Testis (tissue), 3 donors: Measurements from ENCODE around the gene MRPL51. TPM values are rescaled to one million over a fixed set of nuclear protein-coding genes. Genes with fewer than 3 reads are reported as not detected.

ENCODE experiments used
- DNase-seq: peaks from one replicate; pipeline ENCODE4 v3.0.0-alpha.2; 2019
- H3K27ac ChIP-seq, 2 donors: fragments of 200-600 bp; sonication (generic); one replicate each; pipeline ENCODE4 v1.5.1; 2019
- H3K27me3 ChIP-seq: fragments of 200-600 bp; sonication (generic); one replicate; pipeline ENCODE4 v1.5.1; 2019
- H3K36me3 ChIP-seq: fragments of 200-600 bp; sonication (generic); one replicate; pipeline ENCODE4 v1.5.1; 2017; ENCODE audit warnings: low read depth; ENCODE audit errors: missing control alignments
- H3K4me1 ChIP-seq: fragments of 200-600 bp; sonication (generic); one replicate; pipeline ENCODE4 v1.5.1; 2019
- H3K4me3 ChIP-seq, 2 donors: fragments of 200-600 bp; sonication (generic); one replicate each; pipeline ENCODE4 v1.5.1; 2017 to 2019
- H3K9me3 ChIP-seq: fragments of 200-600 bp; sonication (generic); one replicate; pipeline ENCODE4 v1.5.1; 2017
- CTCF ChIP-seq, 3 experiments: fragments of 450-650 bp in 2 of 3; fragments of 200-600 bp in 1 of 3; sonication (generic) in 1 of 3; IDR thresholded peaks; one replicate each; pipeline ENCODE4 v1.5.1; 2016 to 2019; ENCODE audit warnings: antibody characterized with exemption in 3 of 3, mild to moderate bottlenecking in 2 of 3, moderate library complexity in 1 of 3
- POLR2A ChIP-seq: fragments of 450-650 bp; IDR thresholded peaks from one replicate; pipeline ENCODE4 v1.6.1; 2017; ENCODE audit warnings: antibody characterized with exemption, mild to moderate bottlenecking, moderate library complexity
- WGBS, 2 donors: methylation state at CpG; one replicate each; pipeline ENCODE4 v1.1.5; 2018; 5-methylcytosine and 5-hydroxymethylcytosine counted together
- intact Hi-C: fragments of 100-400 bp; cut with DNase I; formaldehyde crosslinking; loops from one replicate; pipeline ENCODE4 v1.15.1; 2023; ENCODE audit warnings: low total_unique reads
- polyA plus RNA-seq: library from polyadenylated mRNA; stranded (reverse); fragments of 350-450 nt; fragmentation: Illumina TruSeq; extraction: RNeasy Lipid Tissue Mini Kit (QIAGEN cat#74804); gene quantifications from one replicate; pipeline ENCODE4 v1.2.3, GENCODE V29; 2014; ENCODE audit warnings: low read depth, low replicate concordance; ENCODE audit not compliant: insufficient read depth
- total RNA-seq, 2 donors: library from RNA; depleted of rRNA; stranded (reverse); fragments of >200 nt; gene quantifications; one replicate each; pipeline ENCODE4 v1.2.3, GENCODE V29; 2016

MRPL51 gene
- total and polyA plus RNA-seq, 3 donors from 2014 or later, result 106 to 343 (median 135) TPM

GRCh38 chr12:6443361-6443983 is 49.6 kb downstream of the MRPL51 start:
- Histone ChIP-seq H3K9me3 (no peaks in the 10 kb centered on the region), H3K36me3 (no peaks in the 10 kb centered on the region), H3K4me1 (no peaks in the 10 kb centered on the region), H3K27me3 (no peaks in the 10 kb centered on the region), H3K27ac (no peak overlapping the region), H3K4me3 (no peak overlapping the region)
- intact Hi-C loops, result no loop called here
- TF ChIP-seq POLR2A (no peak), CTCF (IDR thresholded peaks at IDR 0.05) (no peak)
- 68 to 80% methylated on average over 7 to 9 of the region's 9 CpGs for WGBS, 2 donors
- DNase-seq, result no peak

- Histone ChIP-seq H3K27ac (no peak overlapping the region), H3K4me3 (no peak overlapping the region), H3K27me3 (no peaks in the 10 kb centered on the region), H3K36me3 (no peaks in the 10 kb centered on the region), H3K9me3 (no peaks in the 10 kb centered on the region), H3K4me1 (no peaks in the 10 kb centered on the region)
- 88% methylated on average over 9 of the region's 9 CpGs for WGBS, 2 donors
- TF ChIP-seq POLR2A, result no peak
- TF ChIP-seq CTCF (IDR thresholded peaks at IDR 0.05), result no peak
- no peak for DNase-seq
- intact Hi-C loops, result no loop called here
Measured at GRCh38 chr12:6442836-6443235, 50.2 kb downstream of the MRPL51 start.

Other genes starting within 250 kb of the MRPL51 start
- gene PLEKHG6, start 182.6 kb downstream of the MRPL51 start, total RNA-seq, result 1 to 10 TPM in 1 of 2 donors, under 1 TPM in 1; 0.87 to 2.0 TPM
- gene PLEKHG6, start 182.6 kb downstream of the MRPL51 start, polyA plus RNA-seq, result 2.2 TPM
- 100 to 1,000 TPM in 1 of 2 donors, 10 to 100 TPM in 1; 94.6 to 106 TPM for gene TNFRSF1A, start 151.2 kb downstream of the MRPL51 start, total RNA-seq
- 59.8 TPM for gene TNFRSF1A, start 151.2 kb downstream of the MRPL51 start, polyA plus RNA-seq
- 10 to 100 TPM; 22.7 to 43.1 TPM for gene SCNN1A, start 117.7 kb downstream of the MRPL51 start, total RNA-seq
- gene SCNN1A, start 117.7 kb downstream of the MRPL51 start, polyA plus RNA-seq, result 14.6 TPM
- gene LTBR, start 109.1 kb downstream of the MRPL51 start, total RNA-seq, result 100 to 1,000 TPM in 1 of 2 donors, 10 to 100 TPM in 1; 81.3 to 112 TPM
- gene LTBR, start 109.1 kb downstream of the MRPL51 start, polyA plus RNA-seq, result 36.6 TPM
- under 1 TPM in 1 of 2 donors, not detected in 1; 0.74 TPM for gene CD27, start 48.3 kb downstream of the MRPL51 start, total RNA-seq
- 3.7 TPM for gene CD27, start 48.3 kb downstream of the MRPL51 start, polyA plus RNA-seq
- gene TAPBPL, start 41.2 kb downstream of the MRPL51 start, total RNA-seq, result 10 to 100 TPM; 18.4 to 29.8 TPM
- 20.1 TPM for gene TAPBPL, start 41.2 kb downstream of the MRPL51 start, polyA plus RNA-seq
- gene VAMP1, start 22.6 kb downstream of the MRPL51 start, total RNA-seq, result 10 to 100 TPM; 15.0 to 18.3 TPM
- 12.7 TPM for gene VAMP1, start 22.6 kb downstream of the MRPL51 start, polyA plus RNA-seq
- gene NCAPD2, start 840 bp upstream of the MRPL51 start, total RNA-seq, result 10 to 100 TPM; 42.9 to 43.1 TPM
- 46.6 TPM for gene NCAPD2, start 840 bp upstream of the MRPL51 start, polyA plus RNA-seq
- 1,000 to 10,000 TPM; 1,591 to 1,928 TPM for gene GAPDH, start 41.3 kb upstream of the MRPL51 start, total RNA-seq
- 1,857 TPM for gene GAPDH, start 41.3 kb upstream of the MRPL51 start, polyA plus RNA-seq
- gene IFFO1, start 62.8 kb upstream of the MRPL51 start, total RNA-seq, result 10 to 100 TPM; 40.6 to 43.4 TPM
- 28.6 TPM for gene IFFO1, start 62.8 kb upstream of the MRPL51 start, polyA plus RNA-seq
- gene NOP2, start 75.0 kb upstream of the MRPL51 start, total RNA-seq, result 10 to 100 TPM; 51.8 to 60.3 TPM
- 38.6 TPM for gene NOP2, start 75.0 kb upstream of the MRPL51 start, polyA plus RNA-seq
- gene CHD4, start 114.1 kb upstream of the MRPL51 start, total RNA-seq, result 100 to 1,000 TPM; 314 to 328 TPM
- gene CHD4, start 114.1 kb upstream of the MRPL51 start, polyA plus RNA-seq, result 160 TPM
- 1 to 10 TPM; 1.5 to 2.4 TPM for gene LPAR5, start 142.7 kb upstream of the MRPL51 start, total RNA-seq
- 3.1 TPM for gene LPAR5, start 142.7 kb upstream of the MRPL51 start, polyA plus RNA-seq
- 100 to 1,000 TPM; 172 to 241 TPM for gene ACRBP, start 154.2 kb upstream of the MRPL51 start, total RNA-seq
- 715 TPM for gene ACRBP, start 154.2 kb upstream of the MRPL51 start, polyA plus RNA-seq
- gene ING4, start 169.9 kb upstream of the MRPL51 start, total RNA-seq, result 10 to 100 TPM; 58.3 to 63.0 TPM
- 48.1 TPM for gene ING4, start 169.9 kb upstream of the MRPL51 start, polyA plus RNA-seq
- 10 to 100 TPM; 78.5 to 85.1 TPM for gene ZNF384, start 196.1 kb upstream of the MRPL51 start, total RNA-seq
- gene ZNF384, start 196.1 kb upstream of the MRPL51 start, polyA plus RNA-seq, result 94.9 TPM
- 1 to 10 TPM; 3.3 to 5.8 TPM for gene PIANP, start 207.6 kb upstream of the MRPL51 start, total RNA-seq
- gene PIANP, start 207.6 kb upstream of the MRPL51 start, polyA plus RNA-seq, result 7.6 TPM
- 10 to 100 TPM; 68.3 to 82.4 TPM for gene COPS7A, start 230.8 kb upstream of the MRPL51 start, total RNA-seq
- gene COPS7A, start 230.8 kb upstream of the MRPL51 start, polyA plus RNA-seq, result 69.4 TPM